Liver (tissue), 9 donors: ENCODE measurements around the gene FCN3. TPM values are rescaled to one million over a fixed set of nuclear protein-coding genes. Genes with fewer than 3 reads are reported as not detected.

Source experiments
- DNase-seq: peaks from one replicate; pipeline ENCODE4 v3.0.0-alpha.2; 2017; ENCODE audit warnings: low spot score
- H3K27ac ChIP-seq, 2 donors: one replicate each; pipeline ENCODE4 v1.7.0; 2013; ENCODE audit warnings: inconsistent platforms in 2 of 2, low read length in 2 of 2, control low read depth in 1 of 2, low read depth in 1 of 2, mild to moderate bottlenecking in 1 of 2
- H3K27me3 ChIP-seq, 4 donors: one replicate each; pipeline versions ENCODE4 v1.6.1 to v1.7.0; 2013; ENCODE audit warnings: low read length in 3 of 4, inconsistent platforms in 1 of 4, mild to moderate bottlenecking in 1 of 4, moderate library complexity in 1 of 4; ENCODE audit not compliant: control insufficient read depth in 4 of 4, insufficient read depth in 4 of 4
- H3K36me3 ChIP-seq, 4 donors: one replicate each; pipeline versions ENCODE4 v1.6.1 to v1.7.0; 2013; ENCODE audit warnings: low read length in 3 of 4, mild to moderate bottlenecking in 3 of 4, low read depth in 1 of 4, moderate library complexity in 1 of 4; ENCODE audit not compliant: control insufficient read depth in 4 of 4, insufficient read depth in 3 of 4
- H3K4me1 ChIP-seq, 4 donors: one replicate each; pipeline versions ENCODE4 v1.6.1 to v1.7.0; 2013; ENCODE audit warnings: low read length in 3 of 4, mild to moderate bottlenecking in 3 of 4, moderate library complexity in 1 of 4; ENCODE audit not compliant: control insufficient read depth in 4 of 4, insufficient read depth in 4 of 4
- H3K4me3 ChIP-seq, 3 donors: one replicate each; pipeline versions ENCODE4 v1.6.1 to v1.7.0; 2013; ENCODE audit warnings: low read length in 3 of 3, control low read depth in 1 of 3, low read depth in 1 of 3, mild to moderate bottlenecking in 1 of 3
- H3K9ac ChIP-seq, 2 donors: one replicate each; pipeline ENCODE4 v1.7.0; 2013; ENCODE audit warnings: low read length in 2 of 2, mild to moderate bottlenecking in 2 of 2, moderate library complexity in 2 of 2, control low read depth in 1 of 2, low read depth in 1 of 2
- H3K9me3 ChIP-seq, 4 donors: one replicate each; pipeline versions ENCODE4 v1.6.1 to v1.7.0; 2013; ENCODE audit warnings: low read length in 3 of 4; ENCODE audit not compliant: control insufficient read depth in 4 of 4
- EGR1 ChIP-seq, 2 donors: IDR thresholded peaks; 2 replicates each; pipeline ENCODE4 v1.6.1; 2016 to 2018; ENCODE audit warnings: antibody characterized with exemption in 2 of 2, low read depth in 2 of 2
- FOXA1 ChIP-seq: IDR thresholded peaks from 2 replicates; pipeline ENCODE4 v1.6.1; 2016; ENCODE audit warnings: antibody characterized with exemption
- FOXA2 ChIP-seq: IDR thresholded peaks from 2 replicates; pipeline ENCODE4 v1.6.1; 2016; ENCODE audit warnings: antibody characterized with exemption
- GABPA ChIP-seq, 2 donors: IDR thresholded peaks in 1 of 2; conservative IDR thresholded peaks in 1 of 2; 2 replicates each; pipeline ENCODE4 v1.6.1; 2016; ENCODE audit warnings: antibody characterized with exemption in 2 of 2, mild to moderate bottlenecking in 1 of 2, moderate library complexity in 1 of 2
- HNF4A ChIP-seq, 2 donors: conservative IDR thresholded peaks; 2 replicates each; pipeline ENCODE4 v1.6.1; 2016; ENCODE audit warnings: antibody characterized with exemption in 2 of 2, mild to moderate bottlenecking in 2 of 2
- HNF4G ChIP-seq: IDR thresholded peaks from 2 replicates; pipeline ENCODE4 v1.6.1; 2016; ENCODE audit warnings: antibody characterized with exemption
- NR2F2 ChIP-seq: IDR thresholded peaks from 2 replicates; pipeline ENCODE4 v1.6.1; 2016; ENCODE audit warnings: antibody characterized with exemption
- RAD21 ChIP-seq, 2 donors: IDR thresholded peaks; 2 replicates each; pipeline ENCODE4 v1.6.1; 2016; ENCODE audit warnings: antibody characterized with exemption in 2 of 2, mild to moderate bottlenecking in 2 of 2
- RXRA ChIP-seq, 2 donors: IDR thresholded peaks; 2 replicates each; pipeline ENCODE4 v1.6.1; 2017 to 2018; ENCODE audit warnings: antibody characterized with exemption in 2 of 2, mild to moderate bottlenecking in 1 of 2
- SP1 ChIP-seq: IDR thresholded peaks from 2 replicates; pipeline ENCODE4 v1.6.1; 2018; ENCODE audit warnings: antibody characterized with exemption, mild to moderate bottlenecking
- TAF1 ChIP-seq: conservative IDR thresholded peaks from 2 replicates; pipeline ENCODE4 v1.6.1; 2016; ENCODE audit warnings: antibody characterized with exemption, mild to moderate bottlenecking
- YY1 ChIP-seq: IDR thresholded peaks from 2 replicates; pipeline ENCODE4 v1.6.1; 2016; ENCODE audit warnings: antibody characterized with exemption, mild to moderate bottlenecking
- WGBS: extraction: QIAGEN DNeasy Blood & Tissue Kit; methylation state at CpG from one replicate; pipeline ENCODE4 v1.1.7; 2013; 5-methylcytosine and 5-hydroxymethylcytosine counted together
- polyA plus RNA-seq, 2 donors: library from polyadenylated mRNA; stranded (reverse) in 1 of 2; unstranded in 1 of 2; fragments of 200-250 nt in 1 of 2; fragments of >200 nt in 1 of 2; fragmentation: Nextera tagmentation in 1 of 2; extraction: Ambion mirVana in 1 of 2; gene quantifications; one replicate each; pipeline versions ENCODE4 v1.2.1 to v1.2.3, GENCODE V29; 2013 to 2015
- total RNA-seq, 2 donors: library from RNA; depleted of rRNA; stranded (reverse); fragments of >200 nt; gene quantifications; one replicate each; pipeline ENCODE4 v1.2.3, GENCODE V29; 2014
- TF ChIP-seq, protein P1 (sequence below): IDR thresholded peaks from 2 replicates; pipeline ENCODE4 v1.6.1; 2016; ENCODE audit warnings: antibody characterized with exemption
- TF ChIP-seq, protein P2 (sequence below): IDR thresholded peaks from 2 replicates; pipeline ENCODE4 v1.6.1; 2016; ENCODE audit warnings: antibody characterized with exemption, mild to moderate bottlenecking
- TF ChIP-seq, protein P3 (sequence below): IDR thresholded peaks from 2 replicates; pipeline ENCODE4 v1.6.1; 2016; ENCODE audit warnings: antibody characterized with exemption
- TF ChIP-seq, protein P4 (sequence below): IDR thresholded peaks from 2 replicates; pipeline ENCODE4 v1.6.1; 2016; ENCODE audit warnings: antibody characterized with exemption
- TF ChIP-seq, protein P5 (sequence below): fragments of 150-350 bp; IDR thresholded peaks from 2 replicates; pipeline ENCODE4 v1.5.1; 2017; ENCODE audit warnings: improper control_type of control experiment, low read depth, low read length; ENCODE audit not compliant: missing input control
- donor health status: healthy.
- donor health status: healthy.
- donor health status: healthy.
- donor health status: healthy.
- donor health status: healthy.

Gene FCN3
- total and polyA plus RNA-seq, 4 donors = 87.3 to 310 (median 137) TPM

DNA sequence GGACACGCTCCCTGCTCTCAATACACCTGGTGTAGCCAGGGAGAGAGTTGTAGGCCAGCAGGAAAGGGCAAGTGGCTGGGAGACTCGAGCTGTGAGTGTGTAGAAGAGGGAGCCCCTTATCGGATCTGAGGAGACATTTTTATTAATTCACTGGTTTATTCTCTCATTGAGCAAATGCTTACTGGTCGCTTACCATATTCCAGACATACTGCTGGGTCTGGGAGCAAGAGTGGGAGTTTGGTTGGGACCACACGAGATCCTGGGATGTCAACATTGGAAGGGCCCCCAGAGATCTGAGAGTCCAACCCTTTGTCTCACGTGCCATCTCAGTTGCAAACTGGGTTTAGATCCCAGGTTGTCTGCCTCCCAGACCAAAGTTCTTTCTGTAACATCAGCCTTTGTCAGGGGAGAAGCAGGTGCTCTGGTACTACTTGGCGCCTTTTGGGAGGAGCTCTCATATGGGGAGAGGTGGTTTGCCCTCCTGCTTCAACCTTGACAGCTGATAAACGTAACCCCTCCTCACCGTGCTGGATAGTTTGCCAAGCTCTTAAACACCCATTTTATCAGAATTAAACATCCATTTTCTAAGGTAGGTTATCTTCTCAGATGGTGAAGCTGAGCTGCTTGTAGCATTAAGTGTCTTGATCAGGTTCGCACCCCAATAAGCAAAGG is 51.9 kb downstream of the FCN3 start:
- 10% methylated on average over 10 of the region's 10 CpGs for WGBS
- DNase-seq = no peak

DNA sequence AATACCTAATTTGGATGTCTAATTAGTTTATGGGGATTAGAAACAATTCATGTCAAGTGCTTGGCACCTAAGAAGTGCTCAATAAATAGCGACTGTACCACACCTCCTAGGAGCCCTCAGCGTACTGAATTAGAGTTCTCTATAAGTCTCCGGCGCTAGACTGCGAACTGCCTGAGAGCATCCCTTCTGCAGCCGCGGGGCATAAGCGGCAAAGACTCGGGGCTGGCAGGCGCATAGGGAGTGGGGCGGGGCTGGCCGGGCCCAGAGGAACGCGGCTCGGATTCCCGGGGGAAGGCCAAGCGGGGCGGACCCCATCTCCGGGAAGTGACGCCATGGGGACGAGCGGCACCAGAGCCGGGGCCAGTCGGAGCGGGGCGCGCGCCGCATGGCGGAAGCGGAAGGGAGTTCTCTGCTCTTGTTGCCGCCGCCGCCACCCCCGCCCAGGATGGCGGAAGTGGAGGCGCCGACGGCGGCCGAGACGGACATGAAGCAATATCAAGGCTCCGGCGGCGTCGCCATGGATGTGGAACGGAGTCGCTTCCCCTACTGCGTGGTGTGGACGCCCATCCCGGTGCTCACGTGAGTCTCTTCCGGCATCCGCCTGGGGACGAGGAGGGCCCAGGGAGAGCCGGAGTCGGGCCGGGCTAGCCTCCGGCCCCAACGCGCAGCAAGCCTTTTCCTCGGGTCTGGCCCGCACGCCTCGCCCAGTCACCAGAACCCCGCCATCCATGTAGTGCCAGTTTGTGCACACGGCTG is 52.6 kb downstream of the FCN3 start, which contains the start of gene TMEM222:
TSS of gene TMEM222 (plus strand) at position 351 of the 756 bp plus-strand sequence. CDS start at position 386, 35 bp downstream.
- peak; percentile 95 for DNase-seq
- Histone ChIP-seq H3K27ac (peak within 1 kb of the TSS; percentile 73 to 88), H3K9me3 (no peaks in the 10 kb centered on the region), H3K9ac (peak within 1 kb of the TSS; percentile 90 to 97), H3K27me3 (no peaks in the 10 kb centered on the region), H3K4me1 (peaks cover 0 to 20% (median 13%) of the 10 kb centered on the region in 4 donors), H3K4me3 (peak within 1 kb of the TSS; percentile 74 to 99 (median 98)), H3K36me3 (peaks cover 0 to 11% (median 5%) of the 10 kb centered on the region in 4 donors)
- under 1% methylated on average over 67 of the region's 67 CpGs for WGBS
- TF ChIP-seq HNF4G = no peak
- no peak for TF ChIP-seq FOXA2
- peak; percentile 36 for TF ChIP-seq FOXA1
- TF ChIP-seq, protein P1, sequence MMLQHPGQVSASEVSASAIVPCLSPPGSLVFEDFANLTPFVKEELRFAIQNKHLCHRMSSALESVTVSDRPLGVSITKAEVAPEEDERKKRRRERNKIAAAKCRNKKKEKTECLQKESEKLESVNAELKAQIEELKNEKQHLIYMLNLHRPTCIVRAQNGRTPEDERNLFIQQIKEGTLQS = no peak
- peak; percentile 90 to 98 for TF ChIP-seq GABPA (IDR thresholded peaks at IDR 0.05 in 1 of 2, conservative IDR thresholded peaks at IDR 0.05 in 1 of 2)
- peak; percentile 95 to 96 for TF ChIP-seq EGR1 (IDR thresholded peaks at IDR 0.05; ENCODE audit: low read depth in 2 of 2)
- TF ChIP-seq, protein P2, sequence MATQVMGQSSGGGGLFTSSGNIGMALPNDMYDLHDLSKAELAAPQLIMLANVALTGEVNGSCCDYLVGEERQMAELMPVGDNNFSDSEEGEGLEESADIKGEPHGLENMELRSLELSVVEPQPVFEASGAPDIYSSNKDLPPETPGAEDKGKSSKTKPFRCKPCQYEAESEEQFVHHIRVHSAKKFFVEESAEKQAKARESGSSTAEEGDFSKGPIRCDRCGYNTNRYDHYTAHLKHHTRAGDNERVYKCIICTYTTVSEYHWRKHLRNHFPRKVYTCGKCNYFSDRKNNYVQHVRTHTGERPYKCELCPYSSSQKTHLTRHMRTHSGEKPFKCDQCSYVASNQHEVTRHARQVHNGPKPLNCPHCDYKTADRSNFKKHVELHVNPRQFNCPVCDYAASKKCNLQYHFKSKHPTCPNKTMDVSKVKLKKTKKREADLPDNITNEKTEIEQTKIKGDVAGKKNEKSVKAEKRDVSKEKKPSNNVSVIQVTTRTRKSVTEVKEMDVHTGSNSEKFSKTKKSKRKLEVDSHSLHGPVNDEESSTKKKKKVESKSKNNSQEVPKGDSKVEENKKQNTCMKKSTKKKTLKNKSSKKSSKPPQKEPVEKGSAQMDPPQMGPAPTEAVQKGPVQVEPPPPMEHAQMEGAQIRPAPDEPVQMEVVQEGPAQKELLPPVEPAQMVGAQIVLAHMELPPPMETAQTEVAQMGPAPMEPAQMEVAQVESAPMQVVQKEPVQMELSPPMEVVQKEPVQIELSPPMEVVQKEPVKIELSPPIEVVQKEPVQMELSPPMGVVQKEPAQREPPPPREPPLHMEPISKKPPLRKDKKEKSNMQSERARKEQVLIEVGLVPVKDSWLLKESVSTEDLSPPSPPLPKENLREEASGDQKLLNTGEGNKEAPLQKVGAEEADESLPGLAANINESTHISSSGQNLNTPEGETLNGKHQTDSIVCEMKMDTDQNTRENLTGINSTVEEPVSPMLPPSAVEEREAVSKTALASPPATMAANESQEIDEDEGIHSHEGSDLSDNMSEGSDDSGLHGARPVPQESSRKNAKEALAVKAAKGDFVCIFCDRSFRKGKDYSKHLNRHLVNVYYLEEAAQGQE = no peak
- TF ChIP-seq HNF4A (conservative IDR thresholded peaks at IDR 0.05) = no peak
- TF ChIP-seq NR2F2 = no peak
- TF ChIP-seq SP1 = peak; percentile 79
- peak in 1 of 2 donors; percentile 7 for TF ChIP-seq RXRA (IDR thresholded peaks at IDR 0.05)
- TF ChIP-seq, protein P3, sequence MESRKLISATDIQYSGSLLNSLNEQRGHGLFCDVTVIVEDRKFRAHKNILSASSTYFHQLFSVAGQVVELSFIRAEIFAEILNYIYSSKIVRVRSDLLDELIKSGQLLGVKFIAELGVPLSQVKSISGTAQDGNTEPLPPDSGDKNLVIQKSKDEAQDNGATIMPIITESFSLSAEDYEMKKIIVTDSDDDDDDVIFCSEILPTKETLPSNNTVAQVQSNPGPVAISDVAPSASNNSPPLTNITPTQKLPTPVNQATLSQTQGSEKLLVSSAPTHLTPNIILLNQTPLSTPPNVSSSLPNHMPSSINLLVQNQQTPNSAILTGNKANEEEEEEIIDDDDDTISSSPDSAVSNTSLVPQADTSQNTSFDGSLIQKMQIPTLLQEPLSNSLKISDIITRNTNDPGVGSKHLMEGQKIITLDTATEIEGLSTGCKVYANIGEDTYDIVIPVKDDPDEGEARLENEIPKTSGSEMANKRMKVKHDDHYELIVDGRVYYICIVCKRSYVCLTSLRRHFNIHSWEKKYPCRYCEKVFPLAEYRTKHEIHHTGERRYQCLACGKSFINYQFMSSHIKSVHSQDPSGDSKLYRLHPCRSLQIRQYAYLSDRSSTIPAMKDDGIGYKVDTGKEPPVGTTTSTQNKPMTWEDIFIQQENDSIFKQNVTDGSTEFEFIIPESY = no peak
- peak in 1 of 2 donors; percentile 39 for TF ChIP-seq RAD21 (IDR thresholded peaks at IDR 0.05)

More for the DNA sequence above, 51.9 kb downstream of the FCN3 start:
- H3K4me3 ChIP-seq = peak overlapping the region; percentile 74 to 99 (median 98)
- H3K9me3 ChIP-seq = no peaks in the 10 kb centered on the region
- peak overlapping the region; percentile 90 to 97 for H3K9ac ChIP-seq
- peak overlapping the region; percentile 73 to 88 for H3K27ac ChIP-seq
- peaks cover 0 to 20% (median 13%) of the 10 kb centered on the region in 4 donors for H3K4me1 ChIP-seq
- H3K27me3 ChIP-seq = no peaks in the 10 kb centered on the region
- TF ChIP-seq, protein P3 = no peak
- no peak for TF ChIP-seq EGR1 (IDR thresholded peaks at IDR 0.05; ENCODE audit: low read depth in 2 of 2)
- TF ChIP-seq HNF4A (conservative IDR thresholded peaks at IDR 0.05) = no peak
- TF ChIP-seq TAF1 = no peak
- no peak for TF ChIP-seq HNF4G
- no peak for TF ChIP-seq YY1
- TF ChIP-seq FOXA2 = no peak
- TF ChIP-seq, protein P4, sequence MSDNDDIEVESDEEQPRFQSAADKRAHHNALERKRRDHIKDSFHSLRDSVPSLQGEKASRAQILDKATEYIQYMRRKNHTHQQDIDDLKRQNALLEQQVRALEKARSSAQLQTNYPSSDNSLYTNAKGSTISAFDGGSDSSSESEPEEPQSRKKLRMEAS = no peak
- TF ChIP-seq FOXA1 = no peak
- TF ChIP-seq RXRA (IDR thresholded peaks at IDR 0.05) = no peak
- no peak for TF ChIP-seq RAD21 (IDR thresholded peaks at IDR 0.05)
- TF ChIP-seq, protein P5, sequence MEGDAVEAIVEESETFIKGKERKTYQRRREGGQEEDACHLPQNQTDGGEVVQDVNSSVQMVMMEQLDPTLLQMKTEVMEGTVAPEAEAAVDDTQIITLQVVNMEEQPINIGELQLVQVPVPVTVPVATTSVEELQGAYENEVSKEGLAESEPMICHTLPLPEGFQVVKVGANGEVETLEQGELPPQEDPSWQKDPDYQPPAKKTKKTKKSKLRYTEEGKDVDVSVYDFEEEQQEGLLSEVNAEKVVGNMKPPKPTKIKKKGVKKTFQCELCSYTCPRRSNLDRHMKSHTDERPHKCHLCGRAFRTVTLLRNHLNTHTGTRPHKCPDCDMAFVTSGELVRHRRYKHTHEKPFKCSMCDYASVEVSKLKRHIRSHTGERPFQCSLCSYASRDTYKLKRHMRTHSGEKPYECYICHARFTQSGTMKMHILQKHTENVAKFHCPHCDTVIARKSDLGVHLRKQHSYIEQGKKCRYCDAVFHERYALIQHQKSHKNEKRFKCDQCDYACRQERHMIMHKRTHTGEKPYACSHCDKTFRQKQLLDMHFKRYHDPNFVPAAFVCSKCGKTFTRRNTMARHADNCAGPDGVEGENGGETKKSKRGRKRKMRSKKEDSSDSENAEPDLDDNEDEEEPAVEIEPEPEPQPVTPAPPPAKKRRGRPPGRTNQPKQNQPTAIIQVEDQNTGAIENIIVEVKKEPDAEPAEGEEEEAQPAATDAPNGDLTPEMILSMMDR = no peak
- TF ChIP-seq GABPA (IDR thresholded peaks at IDR 0.05 in 1 of 2, conservative IDR thresholded peaks at IDR 0.05 in 1 of 2) = no peak
- H3K36me3 ChIP-seq = peaks cover 0 to 11% (median 5%) of the 10 kb centered on the region in 4 donors
